ENCODE results near the gene HCN3.

GRCh38 chr1:155268630-155269029, 8.6 kb upstream of the HCN3 start:
- TF ChIP-seq, protein P1, sequence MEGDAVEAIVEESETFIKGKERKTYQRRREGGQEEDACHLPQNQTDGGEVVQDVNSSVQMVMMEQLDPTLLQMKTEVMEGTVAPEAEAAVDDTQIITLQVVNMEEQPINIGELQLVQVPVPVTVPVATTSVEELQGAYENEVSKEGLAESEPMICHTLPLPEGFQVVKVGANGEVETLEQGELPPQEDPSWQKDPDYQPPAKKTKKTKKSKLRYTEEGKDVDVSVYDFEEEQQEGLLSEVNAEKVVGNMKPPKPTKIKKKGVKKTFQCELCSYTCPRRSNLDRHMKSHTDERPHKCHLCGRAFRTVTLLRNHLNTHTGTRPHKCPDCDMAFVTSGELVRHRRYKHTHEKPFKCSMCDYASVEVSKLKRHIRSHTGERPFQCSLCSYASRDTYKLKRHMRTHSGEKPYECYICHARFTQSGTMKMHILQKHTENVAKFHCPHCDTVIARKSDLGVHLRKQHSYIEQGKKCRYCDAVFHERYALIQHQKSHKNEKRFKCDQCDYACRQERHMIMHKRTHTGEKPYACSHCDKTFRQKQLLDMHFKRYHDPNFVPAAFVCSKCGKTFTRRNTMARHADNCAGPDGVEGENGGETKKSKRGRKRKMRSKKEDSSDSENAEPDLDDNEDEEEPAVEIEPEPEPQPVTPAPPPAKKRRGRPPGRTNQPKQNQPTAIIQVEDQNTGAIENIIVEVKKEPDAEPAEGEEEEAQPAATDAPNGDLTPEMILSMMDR (IDR thresholded peaks at IDR 0.05): no peak
- no peak for TF ChIP-seq EZH2 (IDR thresholded peaks at IDR 0.05; ENCODE audit: borderline replicate concordance, insufficient read depth, low read depth, low read length, poor library complexity, severe bottlenecking)
